Measurements from ENCODE around the gene CLEC20A.

Gene CLEC20A

GRCh38 chr1:178496410-178497135, at the start of gene CLEC20A:
TSS of gene CLEC20A (minus strand) at chr1:178496964. CDS start at chr1:178496939, 25 bp downstream.
- DNase-seq (ENCODE audit: low spot score): no peak

GRCh38 chr1:178544531-178544930, 47.8 kb upstream of the CLEC20A start:
- no peak for DNase-seq (ENCODE audit: low spot score)

- DNase-seq (ENCODE audit: low spot score): no peak
Measured at GRCh38 chr1:178543290-178543607, 46.5 kb upstream of the CLEC20A start.

GRCh38 chr1:178542554-178543289, 46.0 kb upstream of the CLEC20A start:
- peak; percentile 94 for DNase-seq (ENCODE audit: low spot score)

GRCh38 chr1:178541829-178542553, 45.2 kb upstream of the CLEC20A start:
- DNase-seq (ENCODE audit: low spot score): peak; percentile 79

- DNase-seq (ENCODE audit: low spot score): no peak
Measured at GRCh38 chr1:178541379-178541778, 44.6 kb upstream of the CLEC20A start.

GRCh38 chr1:178540646-178541045, 43.9 kb upstream of the CLEC20A start:
- DNase-seq (ENCODE audit: low spot score): no peak

- no peak for DNase-seq (ENCODE audit: low spot score)
Measured at GRCh38 chr1:178540204-178540603, 43.4 kb upstream of the CLEC20A start.

- DNase-seq (ENCODE audit: low spot score): no peak
Measured at GRCh38 chr1:178539291-178539690, 42.5 kb upstream of the CLEC20A start.

GRCh38 chr1:178538192-178538916, 41.6 kb upstream of the CLEC20A start:
- no peak for DNase-seq (ENCODE audit: low spot score)

- DNase-seq (ENCODE audit: low spot score): no peak
Measured at GRCh38 chr1:178537382-178538090, 40.8 kb upstream of the CLEC20A start.

- DNase-seq (ENCODE audit: low spot score): no peak
Measured at GRCh38 chr1:178536844-178537371, 40.1 kb upstream of the CLEC20A start.

- DNase-seq (ENCODE audit: low spot score): no peak
Measured at GRCh38 chr1:178536329-178536728, 39.6 kb upstream of the CLEC20A start.

- no peak for DNase-seq (ENCODE audit: low spot score)
Measured at GRCh38 chr1:178534137-178534868, 37.5 kb upstream of the CLEC20A start.

GRCh38 chr1:178533121-178533946, 36.6 kb upstream of the CLEC20A start:
- DNase-seq (ENCODE audit: low spot score): no peak

GRCh38 chr1:178532392-178532791, 35.6 kb upstream of the CLEC20A start:
- peak; percentile 90 for DNase-seq (ENCODE audit: low spot score)

GRCh38 chr1:178531887-178532286, 35.1 kb upstream of the CLEC20A start:
- DNase-seq (ENCODE audit: low spot score): no peak

- no peak for DNase-seq (ENCODE audit: low spot score)
Measured at GRCh38 chr1:178530502-178530901, 33.7 kb upstream of the CLEC20A start.

GRCh38 chr1:178530037-178530402, 33.3 kb upstream of the CLEC20A start:
- DNase-seq (ENCODE audit: low spot score): peak; percentile 50

All from iPS-NIHi11 (cell line).